ENCODE data around the gene ERBB4. TPM values are rescaled to one million over a fixed set of nuclear protein-coding genes. Genes with fewer than 3 reads are reported as not detected.

ERBB4 gene
- total RNA-seq, 4 donors from 2014 or later: 0.59 to 1.5 (median 0.83) TPM

DNA sequence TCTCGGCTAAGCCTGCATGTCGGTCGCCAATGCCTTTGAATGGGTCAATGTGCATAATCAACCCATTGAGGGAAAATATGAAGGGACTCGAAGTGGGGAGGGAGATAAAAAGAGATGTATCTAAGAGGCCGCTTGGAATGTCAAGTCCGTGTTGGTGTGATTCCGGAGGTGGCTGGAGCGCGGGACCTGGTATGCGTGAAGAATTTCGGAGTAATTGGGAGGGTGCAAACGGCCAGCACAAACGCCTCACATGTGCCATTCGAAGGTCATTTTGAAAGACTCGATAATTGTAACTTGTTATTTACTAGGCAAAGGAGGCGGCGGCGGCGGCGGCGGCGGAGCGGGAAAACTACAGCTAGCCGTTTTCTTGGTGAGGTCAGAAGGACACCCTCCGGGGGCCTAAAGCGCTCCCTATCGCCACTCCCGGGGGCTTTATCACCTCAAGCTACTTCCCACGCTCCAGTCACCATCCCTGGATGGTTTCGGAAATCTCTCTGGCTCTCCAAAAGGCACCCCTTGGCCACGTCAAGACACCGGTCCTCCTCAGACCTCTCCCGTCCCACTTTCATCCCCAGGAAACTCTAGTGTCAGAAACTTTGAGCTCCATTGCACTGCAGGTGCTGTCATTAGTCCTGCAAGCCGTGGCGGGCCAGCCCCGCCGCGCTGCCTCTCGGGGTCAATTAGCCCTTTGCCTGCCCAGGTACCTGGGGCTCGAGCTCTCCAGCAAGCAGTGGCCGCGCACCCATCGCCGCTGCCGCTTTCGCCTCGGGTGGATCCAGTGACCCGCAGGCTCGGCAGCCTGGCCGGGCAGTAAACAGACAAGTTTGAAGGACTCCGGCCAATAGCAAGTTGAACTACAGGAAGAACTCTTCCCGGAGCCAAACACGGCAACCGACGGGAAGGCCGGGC, 1.5 kb downstream of the ERBB4 start:
- WGBS, 2 donors: 1% methylated on average over 55 to 56 of the region's 56 CpGs
- TF ChIP-seq POLR2A (IDR thresholded peaks at IDR 0.05): no peak
- TF ChIP-seq, protein P1, sequence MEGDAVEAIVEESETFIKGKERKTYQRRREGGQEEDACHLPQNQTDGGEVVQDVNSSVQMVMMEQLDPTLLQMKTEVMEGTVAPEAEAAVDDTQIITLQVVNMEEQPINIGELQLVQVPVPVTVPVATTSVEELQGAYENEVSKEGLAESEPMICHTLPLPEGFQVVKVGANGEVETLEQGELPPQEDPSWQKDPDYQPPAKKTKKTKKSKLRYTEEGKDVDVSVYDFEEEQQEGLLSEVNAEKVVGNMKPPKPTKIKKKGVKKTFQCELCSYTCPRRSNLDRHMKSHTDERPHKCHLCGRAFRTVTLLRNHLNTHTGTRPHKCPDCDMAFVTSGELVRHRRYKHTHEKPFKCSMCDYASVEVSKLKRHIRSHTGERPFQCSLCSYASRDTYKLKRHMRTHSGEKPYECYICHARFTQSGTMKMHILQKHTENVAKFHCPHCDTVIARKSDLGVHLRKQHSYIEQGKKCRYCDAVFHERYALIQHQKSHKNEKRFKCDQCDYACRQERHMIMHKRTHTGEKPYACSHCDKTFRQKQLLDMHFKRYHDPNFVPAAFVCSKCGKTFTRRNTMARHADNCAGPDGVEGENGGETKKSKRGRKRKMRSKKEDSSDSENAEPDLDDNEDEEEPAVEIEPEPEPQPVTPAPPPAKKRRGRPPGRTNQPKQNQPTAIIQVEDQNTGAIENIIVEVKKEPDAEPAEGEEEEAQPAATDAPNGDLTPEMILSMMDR (IDR thresholded peaks at IDR 0.05): no peak
- intact Hi-C loops (cut with DNase I; ENCODE audit: low total_unique reads): no loop called here
- DNase-seq (ENCODE audit: low spot score in 2 of 2): peak in 1 of 2 donors; percentile 80
- H3K4me3 ChIP-seq (ENCODE audit: low read depth, poor library complexity, severe bottlenecking): no peak overlapping the region

DNA sequence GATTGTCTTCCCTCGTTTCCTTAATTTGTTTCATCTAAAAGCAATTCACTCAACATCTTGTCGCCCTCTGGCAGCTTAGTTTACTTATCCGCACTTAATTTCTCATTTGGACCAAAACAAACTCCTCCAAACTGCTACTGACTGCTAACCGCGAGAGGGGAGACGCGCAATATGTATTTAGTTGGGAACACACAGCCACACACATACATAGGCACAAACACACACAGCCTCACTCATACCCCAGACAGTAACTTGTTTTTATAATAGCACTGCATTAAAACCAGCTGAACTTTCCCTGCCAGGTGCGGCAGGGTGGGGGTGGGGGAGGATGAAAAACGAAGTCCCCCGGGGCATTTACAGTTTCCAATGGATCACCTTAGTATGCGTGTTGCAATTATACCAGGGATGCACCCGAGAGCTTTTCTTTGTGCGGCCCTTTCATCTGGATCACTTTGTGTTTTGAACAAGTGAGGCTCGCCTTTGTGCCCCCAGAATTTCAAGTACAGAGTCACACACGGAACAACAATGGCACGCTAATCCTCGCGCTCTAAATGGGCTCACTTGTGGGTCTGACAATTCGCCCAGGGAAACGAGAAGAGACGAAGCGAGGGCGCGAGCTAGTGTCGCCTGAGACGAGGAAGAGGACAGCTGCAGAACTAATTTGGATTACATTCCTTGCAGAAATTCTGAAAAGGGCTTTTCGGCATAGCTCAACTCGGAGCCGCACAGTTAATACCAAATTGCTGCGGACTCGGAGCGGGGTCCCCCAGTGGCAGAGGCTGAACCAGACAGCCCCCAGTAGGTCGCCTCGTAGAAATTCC, 2.4 kb downstream of the ERBB4 start:
- WGBS, 2 donors: 6 to 10% methylated on average over 34 of the region's 34 CpGs
- H3K4me3 ChIP-seq (ENCODE audit: low read depth, poor library complexity, severe bottlenecking): no peak overlapping the region
- no peak for DNase-seq (ENCODE audit: low spot score in 2 of 2)
- no peak for TF ChIP-seq POLR2A (IDR thresholded peaks at IDR 0.05)
- TF ChIP-seq, protein P1 (IDR thresholded peaks at IDR 0.05): no peak
- intact Hi-C loops (cut with DNase I; ENCODE audit: low total_unique reads): no loop called here

DNA sequence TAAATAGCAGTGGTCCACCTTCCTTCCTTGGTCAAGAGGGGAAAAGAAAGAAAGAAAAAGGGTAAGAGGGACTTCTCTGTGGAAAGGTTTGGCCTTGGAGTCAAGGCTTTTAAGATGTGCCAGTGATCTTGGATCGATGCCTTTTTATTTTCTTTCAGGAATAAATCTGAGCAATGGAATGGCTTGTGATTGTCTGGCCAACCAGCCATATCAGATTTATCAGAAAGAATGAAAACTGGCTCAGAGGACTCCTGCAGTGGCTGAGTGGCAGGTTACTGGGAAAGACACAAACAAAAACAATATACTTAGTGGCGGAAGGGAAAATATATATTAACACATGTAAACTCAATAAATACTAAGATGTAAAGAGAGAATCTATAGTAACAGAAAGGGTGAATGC, 4.3 kb downstream of the ERBB4 start:
- DNase-seq (ENCODE audit: low spot score in 2 of 2): no peak
- H3K4me3 ChIP-seq (ENCODE audit: low read depth, poor library complexity, severe bottlenecking): no peak overlapping the region
- WGBS, 2 donors: 87 to 94% methylated on average over 2 of the region's 2 CpGs
- TF ChIP-seq POLR2A (IDR thresholded peaks at IDR 0.05): no peak
- TF ChIP-seq, protein P1 (IDR thresholded peaks at IDR 0.05): no peak
- intact Hi-C loops (cut with DNase I; ENCODE audit: low total_unique reads): no loop called here

DNA sequence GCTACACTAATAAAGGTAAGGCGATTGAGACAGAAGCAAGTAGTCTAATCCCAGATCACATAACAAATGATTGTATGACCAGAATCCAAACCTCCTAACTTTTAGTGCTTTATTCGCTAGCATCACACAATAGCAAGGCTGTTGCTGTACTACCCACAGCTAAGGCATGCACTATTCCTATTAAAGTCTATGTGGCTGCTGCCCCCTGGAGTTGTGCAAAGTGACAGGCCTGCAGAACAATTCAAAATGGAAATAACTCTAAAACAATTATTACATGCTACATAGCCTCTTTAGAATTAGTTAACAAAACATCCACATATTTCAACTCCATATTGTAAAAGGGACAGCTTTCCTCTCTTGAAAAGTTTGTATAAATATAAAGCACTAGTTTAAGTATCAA, 6.0 kb downstream of the ERBB4 start:
- 93 to 98% methylated on average over 2 of the region's 2 CpGs for WGBS, 2 donors
- H3K4me3 ChIP-seq (ENCODE audit: low read depth, poor library complexity, severe bottlenecking): no peak overlapping the region
- intact Hi-C loops (cut with DNase I; ENCODE audit: low total_unique reads): no loop called here
- DNase-seq (ENCODE audit: low spot score in 2 of 2): no peak
- TF ChIP-seq, protein P1 (IDR thresholded peaks at IDR 0.05): no peak
- no peak for TF ChIP-seq POLR2A (IDR thresholded peaks at IDR 0.05)

DNA sequence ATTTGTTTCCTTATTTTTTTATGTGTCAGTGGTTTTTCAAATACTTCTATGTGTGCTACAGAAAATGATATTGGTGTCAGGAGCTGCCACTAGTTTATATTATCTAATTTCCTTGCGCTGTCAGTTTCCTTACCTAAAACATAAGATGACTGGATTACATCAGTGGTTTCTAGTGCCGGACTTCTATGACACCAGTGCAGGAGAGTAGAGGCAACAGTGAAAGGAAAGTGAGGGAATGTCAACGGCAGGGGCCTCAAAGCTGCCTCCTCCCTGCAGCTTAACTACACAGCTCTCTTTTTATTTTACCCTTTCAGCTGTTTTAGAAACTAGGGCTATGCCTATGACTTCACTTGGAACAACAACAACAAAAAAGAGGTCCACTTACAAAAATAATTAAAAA, 6.5 kb downstream of the ERBB4 start:
- WGBS, 2 donors: 90 to 95% methylated on average over 3 of the region's 3 CpGs
- intact Hi-C loops (cut with DNase I; ENCODE audit: low total_unique reads): no loop called here
- H3K4me3 ChIP-seq (ENCODE audit: low read depth, poor library complexity, severe bottlenecking): no peak overlapping the region
- no peak for TF ChIP-seq POLR2A (IDR thresholded peaks at IDR 0.05)
- TF ChIP-seq, protein P1 (IDR thresholded peaks at IDR 0.05): no peak
- no peak for DNase-seq (ENCODE audit: low spot score in 2 of 2)

All from lower leg skin (tissue), 4 donors.